HL-60 (cell line): Measurements from ENCODE around the gene VSIG1.

Experiments
- DNase-seq, 2 experiments: peaks; one replicate each; pipeline ENCODE4 v3.0.0-alpha.2; 2010 to 2020; ENCODE audit warnings: low read depth in 1 of 2, low spot score in 1 of 2
- H3K27ac ChIP-seq: fragments of 250-450 bp; sonication (Bioruptor Pico); replicated peaks from 2 replicates; pipeline ENCODE4 v1.5.1; 2020; ENCODE audit warnings: mild to moderate bottlenecking, moderate library complexity
- H3K27me3 ChIP-seq: fragments of 250-450 bp; sonication (Bioruptor Pico); 2 replicates; pipeline ENCODE4 v1.5.1; 2021; ENCODE audit warnings: mild to moderate bottlenecking, moderate library complexity; ENCODE audit not compliant: insufficient read depth, poor library complexity, severe bottlenecking
- H3K4me3 ChIP-seq: replicated peaks from 2 replicates; pipeline ENCODE4 v1.5.1; 2011; ENCODE audit warnings: mild to moderate bottlenecking, control low read depth, low read length; ENCODE audit not compliant: insufficient read depth
- CTCF ChIP-seq: IDR thresholded peaks from one replicate; pipeline ENCODE4 v1.5.1; 2011; ENCODE audit warnings: low read length, control low read depth, inconsistent platforms; ENCODE audit not compliant: insufficient read depth
- GABPA ChIP-seq: IDR thresholded peaks from 2 replicates; pipeline ENCODE4 v1.6.1; 2012; ENCODE audit warnings: low read depth
- POLR2AphosphoS5 ChIP-seq: IDR thresholded peaks from 2 replicates; pipeline ENCODE4 v1.6.1; 2012; ENCODE audit warnings: low read depth
- REST ChIP-seq: IDR thresholded peaks from 2 replicates; pipeline ENCODE4 v1.6.1; 2012; ENCODE audit warnings: low read depth; ENCODE audit not compliant: insufficient replicate concordance
- SPI1 ChIP-seq: IDR thresholded peaks from 2 replicates; pipeline ENCODE4 v1.6.1; 2012; ENCODE audit warnings: low read depth, mild to moderate bottlenecking, borderline replicate concordance
- long read RNA-seq: library from polyadenylated mRNA; unstranded; transcript quantifications from one replicate; pipeline ENCODE4 v2.0.0, GENCODE V29; 2020

Gene VSIG1
- long read RNA-seq = 0 reads

- TF ChIP-seq POLR2AphosphoS5 (no peak), GABPA (no peak)
- Histone ChIP-seq H3K27me3 (peaks cover 2% of the 10 kb centered on the region), H3K4me3 (no peak within 1 kb of the TSS), H3K27ac (no peak within 1 kb of the TSS)
- no peak for DNase-seq
These were observed at the start of gene VSIG1 for GRCh38 chrX:108044554-108045256. Gene VSIG1 (plus strand): TSS chrX:108045065. CDS start chrX:108045131, 66 bp downstream.

GRCh38 chrX:107996124-107996523 lies 48.7 kb upstream of the VSIG1 start:
- H3K27ac ChIP-seq = no peak overlapping the region
- no peak for TF ChIP-seq REST
- no peak for TF ChIP-seq POLR2AphosphoS5
- no peak for TF ChIP-seq CTCF
- TF ChIP-seq GABPA = no peak
- no peak for TF ChIP-seq SPI1
- no peak for DNase-seq
- no peak overlapping the region for H3K4me3 ChIP-seq
- H3K27me3 ChIP-seq = no peaks in the 10 kb centered on the region

GRCh38 chrX:108000751-108001150 lies 44.1 kb upstream of the VSIG1 start:
- H3K27ac ChIP-seq = no peak overlapping the region
- no peak for DNase-seq
- no peak for TF ChIP-seq CTCF
- no peaks in the 10 kb centered on the region for H3K27me3 ChIP-seq
- no peak overlapping the region for H3K4me3 ChIP-seq

GRCh38 chrX:108001218-108001814 lies 43.5 kb upstream of the VSIG1 start:
- TF ChIP-seq SPI1 (no peak), CTCF (peak; percentile 37), REST (no peak), GABPA (no peak), POLR2AphosphoS5 (no peak)
- H3K27me3 ChIP-seq = no peaks in the 10 kb centered on the region
- H3K4me3 ChIP-seq = no peak overlapping the region
- peak; percentile 2 to 23 for DNase-seq
- no peak overlapping the region for H3K27ac ChIP-seq
